ENCODE data around the gene COL18A1.
"Not testable (repeated sequence)": the region's sequence is repeated elsewhere in the genome, so short reads cannot be mapped to it uniquely, and the experiment has no call there.

COL18A1 gene

GRCh38 chr21:45522986-45523385 is 118.0 kb downstream of the COL18A1 start:
- Histone ChIP-seq H3K9ac (ENCODE audit: low read depth, low read length) (no peak overlapping the region), H3K4me3 (ENCODE audit: low read depth, low read length) (no peak overlapping the region), H3K27ac (ENCODE audit: low read depth, low read length) (no peak overlapping the region), H3K27me3 (ENCODE audit: control insufficient read depth, insufficient read depth, low read length) (no peaks in the 10 kb centered on the region), H3K9me3 (ENCODE audit: control insufficient read depth, insufficient read depth, low read length) (peaks cover 24% of the 10 kb centered on the region), H3K4me1 (ENCODE audit: control insufficient read depth, insufficient read depth, low read length) (no peaks in the 10 kb centered on the region), H3K36me3 (ENCODE audit: control insufficient read depth, insufficient read depth, low read length) (peaks cover 33% of the 10 kb centered on the region)

- H3K4me1 ChIP-seq (ENCODE audit: control insufficient read depth, insufficient read depth, low read length): no peaks in the 10 kb centered on the region
- H3K27me3 ChIP-seq (ENCODE audit: control insufficient read depth, insufficient read depth, low read length): no peaks in the 10 kb centered on the region
- H3K4me3 ChIP-seq (ENCODE audit: low read depth, low read length): no peak overlapping the region
- peaks cover 33% of the 10 kb centered on the region for H3K36me3 ChIP-seq (ENCODE audit: control insufficient read depth, insufficient read depth, low read length)
- peaks cover 22% of the 10 kb centered on the region for H3K9me3 ChIP-seq (ENCODE audit: control insufficient read depth, insufficient read depth, low read length)
- H3K9ac ChIP-seq (ENCODE audit: low read depth, low read length): no peak overlapping the region
- no peak overlapping the region for H3K27ac ChIP-seq (ENCODE audit: low read depth, low read length)
Observed at GRCh38 chr21:45523411-45524101, 118.6 kb downstream of the COL18A1 start.

GRCh38 chr21:45524756-45525152 is 119.8 kb downstream of the COL18A1 start:
- no peak overlapping the region for H3K27ac ChIP-seq (ENCODE audit: low read depth, low read length)
- no peaks in the 10 kb centered on the region for H3K4me1 ChIP-seq (ENCODE audit: control insufficient read depth, insufficient read depth, low read length)
- H3K36me3 ChIP-seq (ENCODE audit: control insufficient read depth, insufficient read depth, low read length): peaks cover 38% of the 10 kb centered on the region
- no peak overlapping the region for H3K4me3 ChIP-seq (ENCODE audit: low read depth, low read length)
- H3K9ac ChIP-seq (ENCODE audit: low read depth, low read length): no peak overlapping the region
- no peaks in the 10 kb centered on the region for H3K27me3 ChIP-seq (ENCODE audit: control insufficient read depth, insufficient read depth, low read length)
- H3K9me3 ChIP-seq (ENCODE audit: control insufficient read depth, insufficient read depth, low read length): peaks cover 10% of the 10 kb centered on the region

GRCh38 chr21:45525153-45525909 is 120.4 kb downstream of the COL18A1 start:
- peaks cover 38% of the 10 kb centered on the region for H3K36me3 ChIP-seq (ENCODE audit: control insufficient read depth, insufficient read depth, low read length)
- no peak overlapping the region for H3K9ac ChIP-seq (ENCODE audit: low read depth, low read length)
- H3K27me3 ChIP-seq (ENCODE audit: control insufficient read depth, insufficient read depth, low read length): no peaks in the 10 kb centered on the region
- H3K4me3 ChIP-seq (ENCODE audit: low read depth, low read length): no peak overlapping the region
- no peaks in the 10 kb centered on the region for H3K4me1 ChIP-seq (ENCODE audit: control insufficient read depth, insufficient read depth, low read length)
- H3K27ac ChIP-seq (ENCODE audit: low read depth, low read length): no peak overlapping the region
- 0 out of 2 replicates have a peak, but pooled peaks cover 5% of the 10 kb centered on the region for H3K9me3 ChIP-seq (ENCODE audit: control insufficient read depth, insufficient read depth, low read length)

- H3K9ac ChIP-seq (ENCODE audit: low read depth, low read length): no peak overlapping the region
- H3K4me1 ChIP-seq (ENCODE audit: control insufficient read depth, insufficient read depth, low read length): no peaks in the 10 kb centered on the region
- H3K4me3 ChIP-seq (ENCODE audit: low read depth, low read length): no peak overlapping the region
- H3K27ac ChIP-seq (ENCODE audit: low read depth, low read length): no peak overlapping the region
- H3K36me3 ChIP-seq (ENCODE audit: control insufficient read depth, insufficient read depth, low read length): peaks cover 39% of the 10 kb centered on the region
- 0 out of 2 replicates have a peak, but pooled peaks cover 3% of the 10 kb centered on the region for H3K9me3 ChIP-seq (ENCODE audit: control insufficient read depth, insufficient read depth, low read length)
- H3K27me3 ChIP-seq (ENCODE audit: control insufficient read depth, insufficient read depth, low read length): no peaks in the 10 kb centered on the region
Observed at GRCh38 chr21:45525910-45526306, 120.9 kb downstream of the COL18A1 start.

- H3K27ac ChIP-seq (ENCODE audit: low read depth, low read length); H3K27me3 ChIP-seq (ENCODE audit: control insufficient read depth, insufficient read depth, low read length); H3K4me1 ChIP-seq (ENCODE audit: control insufficient read depth, insufficient read depth, low read length); H3K9me3 ChIP-seq (ENCODE audit: control insufficient read depth, insufficient read depth, low read length); H3K9ac ChIP-seq (ENCODE audit: low read depth, low read length); H3K4me3 ChIP-seq (ENCODE audit: low read depth, low read length): not testable (repeated sequence)
- peaks cover 41% of the 10 kb centered on the region for H3K36me3 ChIP-seq (ENCODE audit: control insufficient read depth, insufficient read depth, low read length)
Observed at GRCh38 chr21:45527151-45527999, 122.4 kb downstream of the COL18A1 start.

- Histone ChIP-seq H3K4me1 (ENCODE audit: control insufficient read depth, insufficient read depth, low read length) (no peaks in the 10 kb centered on the region), H3K9me3 (ENCODE audit: control insufficient read depth, insufficient read depth, low read length) (no peaks in the 10 kb centered on the region), H3K4me3 (ENCODE audit: low read depth, low read length) (no peak overlapping the region), H3K27ac (ENCODE audit: low read depth, low read length) (no peak overlapping the region), H3K36me3 (ENCODE audit: control insufficient read depth, insufficient read depth, low read length) (peaks cover 35% of the 10 kb centered on the region), H3K27me3 (ENCODE audit: control insufficient read depth, insufficient read depth, low read length) (no peaks in the 10 kb centered on the region), H3K9ac (ENCODE audit: low read depth, low read length) (no peak overlapping the region)
Observed at GRCh38 chr21:45528028-45528705, 123.2 kb downstream of the COL18A1 start.

- H3K4me1 ChIP-seq (ENCODE audit: control insufficient read depth, insufficient read depth, low read length): no peaks in the 10 kb centered on the region
- H3K4me3 ChIP-seq (ENCODE audit: low read depth, low read length): no peak overlapping the region
- peaks cover 35% of the 10 kb centered on the region for H3K36me3 ChIP-seq (ENCODE audit: control insufficient read depth, insufficient read depth, low read length)
- no peak overlapping the region for H3K27ac ChIP-seq (ENCODE audit: low read depth, low read length)
- H3K27me3 ChIP-seq (ENCODE audit: control insufficient read depth, insufficient read depth, low read length): no peaks in the 10 kb centered on the region
- no peaks in the 10 kb centered on the region for H3K9me3 ChIP-seq (ENCODE audit: control insufficient read depth, insufficient read depth, low read length)
- H3K9ac ChIP-seq (ENCODE audit: low read depth, low read length): no peak overlapping the region
Observed at GRCh38 chr21:45528981-45529784, 124.2 kb downstream of the COL18A1 start.

GRCh38 chr21:45529785-45530422 is 124.9 kb downstream of the COL18A1 start:
- peaks cover 36% of the 10 kb centered on the region for H3K36me3 ChIP-seq (ENCODE audit: control insufficient read depth, insufficient read depth, low read length)
- H3K4me1 ChIP-seq (ENCODE audit: control insufficient read depth, insufficient read depth, low read length): no peaks in the 10 kb centered on the region
- H3K27me3 ChIP-seq (ENCODE audit: control insufficient read depth, insufficient read depth, low read length): no peaks in the 10 kb centered on the region
- H3K27ac ChIP-seq (ENCODE audit: low read depth, low read length): no peak overlapping the region
- no peaks in the 10 kb centered on the region for H3K9me3 ChIP-seq (ENCODE audit: control insufficient read depth, insufficient read depth, low read length)
- H3K4me3 ChIP-seq (ENCODE audit: low read depth, low read length): no peak overlapping the region
- H3K9ac ChIP-seq (ENCODE audit: low read depth, low read length): no peak overlapping the region
